Activated CD4-positive, alpha-beta T cell treated with anti-CD3 and anti-CD28 coated beads, Interleukin-2, Interleukin-4, amounts not matched to agents 100 ng/mL and 50 ng/mL, durations not matched to agents 16 hours and 8 hours (primary cell): Measurements from ENCODE around the gene ITPR1.

Source experiments
- DNase-seq: peaks from one replicate; pipeline ENCODE4 v3.0.0-alpha.2; 2020; ENCODE audit warnings: low spot score

The ITPR1 gene

DNA sequence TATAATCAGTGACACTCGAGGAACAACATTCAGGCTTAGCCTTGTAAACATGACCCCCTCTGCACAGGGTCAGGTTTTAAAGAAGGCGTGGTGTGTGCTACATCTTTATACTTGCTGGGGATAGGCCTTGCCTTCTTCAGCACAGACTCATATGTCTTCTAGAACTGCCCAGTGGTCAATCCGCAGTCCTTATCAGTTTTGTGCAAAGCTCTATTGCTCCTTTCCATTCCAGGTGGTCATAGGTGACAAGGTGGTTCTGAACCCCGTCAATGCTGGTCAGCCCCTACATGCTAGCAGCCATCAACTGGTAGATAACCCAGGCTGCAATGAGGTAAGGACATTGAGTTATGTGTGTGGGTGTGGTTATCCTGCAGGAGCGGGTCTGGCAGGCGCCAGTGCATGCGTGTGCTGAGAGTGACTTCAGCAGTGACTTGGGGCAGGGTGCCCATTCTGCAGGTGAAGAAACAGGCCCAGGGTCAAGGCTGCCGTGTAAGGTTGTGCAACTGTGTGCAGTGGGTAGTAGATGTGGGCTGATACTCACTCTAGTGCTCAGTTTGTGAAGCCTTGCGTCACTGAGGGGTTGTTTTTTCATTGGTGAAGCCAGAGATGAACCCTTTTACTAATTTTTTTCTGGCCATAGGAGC is 150.9 kb downstream of the ITPR1 start:
- no peak for DNase-seq

DNA sequence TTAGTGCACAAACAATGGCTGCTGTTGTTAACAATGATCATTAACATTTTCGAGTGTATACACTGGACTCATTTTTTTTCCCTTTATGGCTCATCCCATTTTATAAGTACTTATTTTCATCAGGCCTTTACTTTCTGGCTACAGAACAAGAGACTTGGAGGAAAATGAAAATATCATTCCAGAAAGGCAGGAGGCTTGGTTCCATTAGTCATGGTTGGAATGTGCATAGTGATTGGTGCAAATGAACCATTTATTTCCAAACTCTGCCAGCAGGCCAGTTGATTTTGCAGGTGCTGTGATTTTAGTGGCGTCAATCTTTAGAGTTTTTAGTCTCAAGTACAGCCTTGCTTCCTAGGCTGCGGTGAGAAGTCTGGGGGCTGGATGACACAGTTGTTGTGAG is 151.8 kb downstream of the ITPR1 start:
- DNase-seq = no peak

DNA sequence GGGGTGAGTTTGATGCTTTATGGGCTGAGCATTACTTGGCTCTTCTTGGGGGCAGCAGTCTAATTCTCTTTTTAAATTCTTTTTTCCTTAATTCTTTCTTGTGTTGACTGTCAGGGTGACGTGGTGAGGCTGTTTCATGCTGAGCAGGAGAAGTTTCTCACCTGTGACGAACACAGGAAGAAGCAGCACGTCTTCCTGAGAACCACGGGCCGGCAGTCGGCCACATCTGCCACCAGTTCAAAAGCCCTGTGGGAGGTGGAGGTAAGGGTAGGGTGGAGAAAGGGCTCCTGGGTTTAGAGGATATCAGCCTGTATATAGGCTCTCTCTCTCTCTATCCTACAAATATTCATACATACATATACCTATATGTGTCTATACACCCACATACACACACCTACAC is 152.3 kb downstream of the ITPR1 start:
- DNase-seq = no peak

DNA sequence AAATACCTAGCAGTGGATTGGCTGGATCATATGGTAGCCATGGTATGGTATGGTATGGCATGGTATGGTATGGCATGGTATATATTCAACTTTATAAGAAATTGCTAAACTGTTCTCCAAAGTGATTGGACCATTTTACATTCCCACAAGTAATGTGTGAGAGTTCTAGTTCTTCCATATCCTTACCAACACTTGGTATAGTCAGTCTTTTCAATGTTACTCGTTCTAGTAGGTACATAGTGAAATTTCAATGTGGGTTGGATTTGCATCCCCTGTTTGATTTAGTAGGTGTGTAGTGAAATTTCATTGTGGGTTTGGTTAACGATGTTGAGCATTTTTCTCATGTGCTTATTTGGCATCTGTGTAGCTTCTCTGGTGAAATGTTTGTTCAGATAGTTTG is 154.3 kb downstream of the ITPR1 start:
- DNase-seq = no peak

DNA sequence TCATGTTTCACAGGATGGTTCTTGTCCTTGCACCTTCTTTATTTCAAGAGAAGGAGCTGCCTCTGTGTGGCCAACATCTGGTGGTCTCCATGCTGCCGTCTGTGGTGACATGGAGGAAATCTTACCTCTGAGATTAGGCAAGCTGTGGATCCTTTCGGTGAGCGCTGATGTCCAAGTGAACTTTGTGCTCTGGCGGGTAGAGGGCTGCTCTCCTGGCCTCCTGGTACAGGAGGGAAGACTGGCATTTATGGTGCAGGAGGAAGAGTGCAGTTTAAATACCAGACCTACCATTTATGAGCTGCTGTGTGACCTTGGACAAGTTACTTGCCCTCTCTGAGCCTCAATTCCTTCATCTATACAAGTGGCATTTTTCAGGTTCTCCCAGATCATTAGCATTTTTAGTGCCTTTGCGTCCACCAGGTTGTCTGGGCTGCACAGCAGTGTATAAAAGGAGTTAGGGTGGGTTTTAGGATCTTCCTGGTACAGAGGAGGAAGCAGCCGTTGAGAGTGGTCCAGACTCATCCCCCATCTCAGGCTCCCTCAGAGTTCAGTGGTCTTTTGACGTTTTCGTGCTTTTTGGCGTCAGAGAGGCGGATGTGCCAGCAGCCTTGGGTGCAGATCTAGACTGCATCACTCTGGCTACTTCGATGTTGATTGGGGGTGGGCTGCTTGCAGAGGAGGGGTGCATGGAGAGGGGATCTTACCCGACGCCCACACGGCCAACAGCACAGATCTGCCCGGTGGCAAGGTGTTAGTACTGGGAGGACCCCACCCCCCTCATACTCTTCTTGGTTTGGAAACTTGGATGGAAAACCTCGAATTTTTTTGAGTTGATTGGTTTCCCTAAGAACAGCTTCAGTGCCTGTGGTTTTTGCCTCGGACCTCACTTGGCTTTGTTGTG is 162.2 kb downstream of the ITPR1 start:
- DNase-seq = no peak

DNA sequence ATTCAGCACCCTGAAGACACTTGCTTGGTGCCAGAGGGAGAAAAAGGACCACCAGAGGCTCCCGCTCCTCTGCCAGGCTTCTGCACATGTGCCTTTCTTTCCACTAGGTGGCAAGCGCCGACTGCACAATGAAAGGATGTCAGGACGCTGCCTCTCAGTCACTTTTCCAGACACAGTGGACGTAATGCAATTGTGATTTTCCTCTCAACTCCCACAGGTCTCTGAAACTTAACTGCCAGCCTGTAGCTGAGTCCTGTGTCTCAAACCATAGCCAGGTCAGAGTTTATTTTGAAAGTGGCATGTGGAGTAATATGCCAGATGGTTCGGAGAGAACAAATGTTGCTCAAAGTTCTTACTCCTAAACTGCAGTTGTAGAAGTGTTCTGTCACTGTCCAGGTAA is 162.9 kb downstream of the ITPR1 start:
- no peak for DNase-seq

DNA sequence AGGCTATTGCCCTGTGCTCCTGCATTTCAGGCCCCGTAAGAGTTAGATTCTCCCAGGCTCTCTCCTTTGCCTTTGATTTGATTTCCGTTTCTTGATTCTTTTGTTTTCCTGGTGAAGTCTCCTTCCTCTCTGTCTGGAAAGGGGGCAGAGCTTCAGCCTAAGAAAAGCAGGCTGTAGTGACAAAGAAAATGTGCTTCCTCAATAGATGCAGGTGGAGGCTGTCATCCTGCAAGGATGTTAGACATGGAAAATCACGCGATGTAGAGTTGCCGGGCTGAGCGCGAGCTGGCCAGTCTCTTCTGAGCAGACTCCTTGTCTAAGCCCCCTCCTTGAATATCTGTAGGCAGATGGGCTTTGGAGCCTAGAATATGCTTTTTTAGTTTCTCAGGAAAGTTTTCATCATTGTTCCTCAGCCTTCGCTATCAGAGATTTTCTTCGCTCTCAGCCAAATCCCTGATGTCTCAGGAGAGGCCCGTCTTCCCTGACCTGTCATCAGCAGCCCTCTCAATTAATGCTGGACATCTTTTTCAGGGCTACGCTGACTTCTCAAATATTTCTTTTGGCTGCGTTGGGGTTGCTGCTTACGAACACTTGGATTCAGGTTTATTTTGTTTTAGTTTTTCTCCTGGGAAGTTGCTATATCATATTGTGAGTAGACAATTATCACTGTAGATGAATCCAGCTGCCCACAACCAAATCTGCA is 163.6 kb downstream of the ITPR1 start:
- no peak for DNase-seq

DNA sequence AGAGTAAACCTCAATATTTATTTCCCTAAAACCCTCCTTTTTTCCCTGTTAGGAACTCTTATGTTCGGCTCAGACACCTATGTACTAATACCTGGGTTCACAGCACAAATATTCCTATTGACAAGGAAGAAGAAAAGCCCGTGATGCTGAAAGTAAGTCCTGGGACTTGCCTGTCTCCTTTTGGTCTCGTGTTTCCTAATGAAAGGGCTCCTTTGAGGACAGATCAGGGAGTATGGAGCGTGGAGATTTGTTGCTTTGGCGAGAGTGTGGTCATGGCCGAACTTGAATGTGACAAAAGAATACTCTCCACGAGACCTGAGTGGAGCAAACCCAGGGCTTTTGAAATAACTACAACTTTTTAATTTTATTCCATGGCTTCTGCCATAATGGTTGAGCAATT is 167.8 kb downstream of the ITPR1 start:
- no peak for DNase-seq

DNA sequence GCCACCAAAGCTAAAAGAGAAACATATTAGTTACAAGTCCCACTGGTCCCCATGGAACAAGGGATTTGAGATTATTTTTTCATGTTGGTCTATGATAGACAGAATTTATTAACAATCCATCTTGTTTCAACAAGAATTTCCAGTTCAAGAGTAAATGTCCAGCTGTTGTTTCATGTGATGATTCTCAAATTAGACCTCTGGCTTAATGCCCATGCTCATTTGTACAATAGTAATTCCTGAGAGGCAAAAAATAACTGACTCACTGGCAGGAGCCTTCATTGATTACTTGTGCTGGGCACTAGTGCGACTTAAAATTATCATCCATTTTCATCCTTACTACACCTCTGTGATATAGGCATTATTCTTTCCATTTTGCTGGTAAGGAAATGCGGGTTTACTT is 171.3 kb downstream of the ITPR1 start:
- no peak for DNase-seq

DNA sequence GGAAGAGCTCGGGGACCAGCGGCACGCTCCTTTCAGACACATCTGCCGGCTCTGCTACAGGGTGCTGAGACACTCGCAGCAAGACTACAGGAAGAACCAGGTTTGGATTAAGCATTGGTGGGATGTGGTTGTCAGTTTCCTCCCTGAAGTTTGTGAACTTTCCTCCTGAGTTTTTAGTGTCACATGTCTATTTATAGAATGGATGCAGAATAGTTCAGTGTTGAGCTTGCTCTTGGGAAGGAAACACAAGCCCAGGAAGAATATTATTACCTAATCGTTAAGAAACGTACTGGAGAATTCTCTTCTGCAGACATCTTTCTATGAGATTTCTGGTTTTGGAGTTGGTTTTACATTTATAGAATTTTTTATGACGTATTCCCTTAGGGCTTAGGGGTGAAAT is 172.0 kb downstream of the ITPR1 start:
- no peak for DNase-seq

DNA sequence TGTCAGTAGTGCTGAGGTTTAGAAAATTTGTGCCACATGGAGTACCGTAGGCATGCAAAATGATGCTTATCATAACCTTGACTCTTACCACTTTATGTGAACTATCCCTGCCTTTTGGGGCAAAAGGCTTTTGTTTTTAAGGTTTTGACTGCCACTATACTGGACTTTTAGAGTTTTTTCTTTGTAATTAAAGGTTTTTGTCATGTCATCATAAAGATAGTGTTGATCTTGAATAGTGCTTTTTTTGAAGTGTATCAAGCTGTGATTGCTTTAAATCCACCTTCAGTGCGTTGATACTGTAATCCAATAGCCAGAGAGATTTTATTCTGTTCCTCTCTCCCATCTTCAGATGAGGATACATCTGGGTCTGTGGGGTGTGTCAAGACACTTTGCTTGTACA is 172.9 kb downstream of the ITPR1 start:
- DNase-seq = no peak

DNA sequence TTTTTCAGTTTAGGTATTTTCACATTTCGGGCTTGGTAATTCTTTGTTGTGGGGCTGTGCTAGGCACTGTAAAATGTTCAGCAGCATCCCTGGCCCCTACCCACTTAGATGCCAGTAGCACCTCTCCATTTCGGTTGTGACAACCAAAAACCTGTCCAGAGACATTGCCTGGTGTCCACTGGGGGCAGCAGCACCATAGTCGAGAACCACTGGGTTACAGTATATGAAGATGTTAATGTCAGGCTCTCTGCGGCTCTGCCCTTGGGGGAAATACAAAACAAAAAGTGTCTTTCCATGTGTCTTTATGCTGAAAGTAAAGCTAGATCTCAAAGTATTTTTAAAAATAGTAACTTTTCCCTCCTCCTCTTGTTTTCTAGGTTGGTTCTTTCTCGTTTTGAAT is 177.2 kb downstream of the ITPR1 start:
- no peak for DNase-seq

DNA sequence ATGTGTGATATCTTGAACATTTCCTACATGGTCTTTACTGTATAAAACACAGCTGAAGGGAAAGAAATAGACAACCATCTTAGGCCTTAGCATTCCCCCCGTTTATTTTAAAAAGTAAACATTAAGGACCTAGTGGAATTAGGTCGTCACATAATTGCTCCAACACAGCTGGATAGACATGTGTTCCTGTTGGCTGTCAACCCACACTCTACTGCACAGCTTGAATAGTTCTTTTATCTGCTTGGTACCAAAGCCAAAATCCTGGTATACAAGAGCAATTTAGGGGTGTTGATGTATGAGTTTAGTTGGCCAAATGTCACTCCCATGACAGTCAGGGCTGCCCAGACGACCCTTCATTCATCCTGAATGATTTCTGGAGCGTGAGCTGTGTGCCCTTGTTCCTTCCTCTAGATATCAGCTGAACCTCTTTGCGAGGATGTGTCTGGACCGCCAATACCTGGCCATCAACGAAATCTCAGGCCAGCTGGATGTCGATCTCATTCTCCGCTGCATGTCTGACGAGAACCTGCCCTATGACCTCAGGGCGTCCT is 179.7 kb downstream of the ITPR1 start:
- DNase-seq = no peak

DNA sequence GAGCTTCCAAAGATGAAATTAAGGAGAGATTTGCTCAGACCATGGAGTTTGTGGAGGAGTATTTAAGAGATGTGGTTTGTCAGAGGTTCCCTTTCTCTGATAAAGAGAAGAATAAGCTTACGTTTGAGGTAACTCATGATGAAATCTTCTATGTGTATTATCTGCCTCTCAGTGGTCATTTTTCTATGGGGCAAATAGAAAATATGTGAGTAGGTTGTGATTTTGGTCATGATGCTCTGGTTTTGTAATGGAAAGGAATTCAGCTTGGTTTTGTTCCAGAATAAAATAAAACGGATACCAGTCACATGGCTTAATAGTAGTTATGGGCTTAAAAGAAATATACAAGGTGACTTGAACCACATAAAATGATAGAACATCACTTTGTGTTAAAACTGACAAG is 181.1 kb downstream of the ITPR1 start:
- no peak for DNase-seq

DNA sequence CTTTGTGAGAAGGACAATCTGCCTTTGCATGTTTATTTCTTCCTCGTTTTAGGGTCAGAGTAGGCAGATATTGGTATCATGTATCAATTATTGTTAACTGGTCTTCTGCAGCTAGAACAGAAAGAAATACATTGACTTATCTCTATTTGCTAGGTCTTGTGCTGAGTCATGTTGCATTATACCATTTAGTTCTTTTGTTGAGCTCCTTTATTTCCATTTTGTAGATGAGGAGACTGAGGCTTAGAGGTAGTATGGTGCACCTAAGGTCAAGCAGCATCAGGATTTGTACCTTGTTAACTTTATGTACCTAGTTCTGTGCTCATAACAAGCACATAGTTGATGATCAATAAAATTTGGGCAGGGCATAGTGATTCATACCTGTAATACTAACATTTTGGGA is 182.6 kb downstream of the ITPR1 start:
- no peak for DNase-seq

DNA sequence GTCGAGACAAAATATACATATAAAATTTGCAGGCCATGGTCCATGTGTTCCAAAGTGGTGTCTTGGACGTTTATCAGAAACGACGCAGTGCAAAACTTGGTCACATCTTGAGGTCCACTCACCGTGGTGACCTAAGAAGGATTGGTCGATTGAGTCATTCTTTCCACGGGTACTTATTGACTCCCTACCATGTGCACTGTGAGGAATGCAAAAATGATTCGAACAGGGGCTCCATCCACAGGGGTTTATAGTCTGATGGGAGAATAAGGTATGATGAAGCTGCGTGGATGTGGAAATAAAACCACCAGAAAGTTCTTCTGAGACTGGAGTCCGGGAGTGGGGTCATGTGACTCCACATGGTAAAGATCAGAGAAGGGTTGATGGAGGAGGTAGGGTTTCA is 185.2 kb downstream of the ITPR1 start:
- DNase-seq = no peak

DNA sequence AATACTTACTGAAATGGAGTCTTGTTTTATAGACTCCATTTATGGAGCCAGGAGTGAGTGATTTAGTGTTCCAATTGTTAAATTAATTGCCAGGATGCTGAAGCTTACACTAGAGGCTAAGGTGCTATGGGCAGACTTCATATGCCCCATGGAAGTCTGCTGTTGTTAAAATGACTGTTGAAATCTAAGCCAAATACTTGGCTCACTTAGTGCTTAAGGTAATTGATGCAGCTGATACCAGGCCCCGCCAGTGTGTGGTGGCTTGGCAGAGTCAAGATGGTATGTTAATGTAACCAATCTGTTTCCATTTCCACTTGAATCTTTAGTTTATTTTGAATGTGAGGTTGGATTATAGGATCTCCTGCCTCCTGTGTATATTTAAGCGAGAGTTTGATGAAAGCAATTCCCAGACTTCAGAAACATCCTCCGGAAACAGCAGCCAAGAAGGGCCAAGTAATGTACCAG is 187.1 kb downstream of the ITPR1 start:
- no peak for DNase-seq

DNA sequence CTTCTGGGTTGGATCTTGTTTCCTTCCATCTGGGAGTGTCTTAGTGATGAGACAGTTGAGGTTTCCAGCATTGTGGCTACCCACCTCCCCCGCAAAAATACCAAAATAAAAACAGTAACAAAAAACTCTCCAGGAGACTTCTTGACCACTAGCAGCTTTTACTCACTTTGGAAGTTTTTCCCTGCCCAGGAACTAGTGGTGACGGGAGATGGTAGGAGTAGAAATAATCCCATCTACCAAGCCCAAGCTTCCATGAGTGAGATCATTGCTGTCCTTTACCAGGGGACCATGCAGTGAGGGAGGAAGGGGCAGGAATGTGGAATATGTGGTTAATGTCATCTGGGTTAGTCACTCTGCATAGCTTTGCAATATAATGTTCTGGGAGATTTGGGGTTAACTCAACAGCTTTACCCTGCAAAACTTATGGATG is 187.7 kb downstream of the ITPR1 start:
- DNase-seq = no peak

DNA sequence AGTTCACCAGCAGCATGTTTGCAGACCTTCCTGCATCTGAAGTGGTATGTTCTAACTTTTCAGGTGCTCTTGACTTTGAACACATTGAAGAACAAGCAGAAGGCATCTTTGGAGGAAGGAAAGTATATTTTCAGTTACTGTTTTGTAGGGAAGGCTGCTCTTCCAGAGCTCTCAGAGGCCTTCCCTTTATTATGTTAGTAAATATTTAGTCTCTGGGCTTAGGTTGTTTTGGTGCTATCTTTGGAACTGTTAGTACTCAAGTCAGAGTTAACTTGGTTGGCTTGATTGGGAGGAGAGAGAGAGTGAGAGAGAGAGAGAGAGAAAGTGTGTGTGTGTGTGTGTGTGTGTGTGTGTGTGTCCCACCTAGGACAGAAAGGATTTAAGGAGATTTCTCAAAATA is 188.2 kb downstream of the ITPR1 start:
- no peak for DNase-seq

DNA sequence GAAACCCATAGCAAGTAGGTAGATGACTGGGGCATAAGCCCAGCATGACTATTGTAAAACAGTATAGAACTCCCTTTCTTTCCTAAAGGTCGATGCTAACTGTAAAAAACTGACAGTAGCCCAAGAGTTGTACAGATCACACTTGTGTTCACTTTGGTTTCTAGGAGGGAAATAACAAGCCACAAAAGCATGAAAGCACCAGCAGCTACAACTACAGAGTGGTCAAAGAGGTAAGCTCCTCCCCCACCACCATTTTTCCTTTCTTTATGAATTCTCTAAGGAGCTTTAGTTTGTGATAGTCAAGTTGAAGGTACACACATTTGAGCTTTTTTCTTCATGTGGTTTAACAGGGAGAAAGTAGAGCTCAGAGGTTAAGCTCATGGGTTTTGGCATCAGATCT is 191.0 kb downstream of the ITPR1 start:
- no peak for DNase-seq

DNA sequence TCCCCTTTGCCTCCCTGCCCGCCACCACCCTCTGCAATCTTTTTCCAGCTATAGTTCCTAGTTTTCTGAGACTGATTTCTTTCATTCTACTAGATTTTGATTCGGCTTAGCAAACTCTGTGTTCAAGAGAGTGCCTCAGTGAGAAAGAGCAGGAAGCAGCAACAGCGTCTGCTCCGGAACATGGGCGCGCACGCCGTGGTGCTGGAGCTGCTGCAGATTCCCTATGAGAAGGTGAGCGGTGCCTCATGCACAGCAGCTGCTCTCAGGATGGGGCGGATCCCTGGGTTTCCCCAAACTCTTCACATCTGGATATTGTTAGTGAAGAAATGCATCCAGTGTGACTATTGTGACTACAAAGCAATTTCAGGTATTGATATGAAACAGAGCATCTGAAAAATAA is 191.8 kb downstream of the ITPR1 start:
- DNase-seq = no peak

DNA sequence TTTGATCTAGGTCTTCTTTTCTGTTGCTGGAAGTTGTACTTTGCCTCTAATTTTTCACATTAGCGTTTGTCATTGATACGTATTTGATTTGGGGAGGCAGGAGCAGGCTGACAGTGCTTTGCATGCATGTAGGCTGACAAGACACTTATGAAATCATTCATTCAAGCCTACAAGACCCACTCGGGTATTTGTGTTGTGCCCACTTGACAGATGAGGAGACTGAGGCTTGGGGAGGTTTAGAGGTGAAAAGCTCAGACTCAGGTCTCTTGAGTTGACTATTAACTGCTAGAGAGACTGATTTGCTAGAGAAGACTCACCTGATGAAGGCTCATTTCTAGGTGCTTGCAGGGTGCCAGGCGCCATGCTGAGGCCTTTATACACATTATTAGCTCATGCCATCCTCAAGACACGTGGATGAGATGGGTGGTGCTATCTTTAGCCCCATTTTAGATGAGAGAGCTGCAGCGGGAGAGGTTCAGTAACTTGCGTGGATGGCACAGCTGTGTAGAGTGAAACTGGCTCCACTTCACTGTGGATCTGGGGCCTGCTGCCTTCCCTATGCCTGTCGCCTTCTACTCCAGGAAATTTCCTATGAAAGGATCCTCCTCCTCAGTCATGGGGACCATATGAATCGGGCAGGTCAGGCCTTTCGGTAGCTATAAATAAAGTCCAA is 192.7 kb downstream of the ITPR1 start:
- DNase-seq = no peak
